Vagina (tissue), 2 donors: ENCODE results near the gene TCF3. TPM values are rescaled to one million over a fixed set of nuclear protein-coding genes. Genes with fewer than 3 reads are reported as not detected.
"Not testable (repeated sequence)": the region's sequence is repeated elsewhere in the genome, so short reads cannot be mapped to it uniquely, and the experiment has no call there.

Source experiments
- DNase-seq, 2 donors: peaks; one replicate each; pipeline ENCODE4 v3.0.0-alpha.2; 2017; ENCODE audit errors: extremely low spot score in 2 of 2
- H3K27ac ChIP-seq: fragments of 200-600 bp; sonication (generic); one replicate; pipeline ENCODE4 v1.5.1; 2019
- H3K27me3 ChIP-seq: fragments of 200-600 bp; sonication (generic); one replicate; pipeline ENCODE4 v1.5.1; 2019
- H3K36me3 ChIP-seq, 2 donors: fragments of 200-600 bp; sonication (generic); one replicate each; pipeline ENCODE4 v1.5.1; 2017 to 2019
- H3K4me1 ChIP-seq: fragments of 200-600 bp; sonication (generic); one replicate; pipeline ENCODE4 v1.5.1; 2019
- H3K4me3 ChIP-seq, 2 donors: fragments of 200-600 bp; sonication (generic); 1 replicate in 1 of 2; 2 replicates in 1 of 2; pipeline ENCODE4 v1.5.1; 2016 to 2019
- H3K9me3 ChIP-seq: fragments of 200-600 bp; sonication (generic); one replicate; pipeline ENCODE4 v1.5.1; 2019
- POLR2A ChIP-seq, 2 donors: fragments of 450-650 bp; IDR thresholded peaks; one replicate each; pipeline ENCODE4 v1.6.1; 2017; ENCODE audit warnings: antibody characterized with exemption in 2 of 2, mild to moderate bottlenecking in 2 of 2, moderate library complexity in 2 of 2
- POLR2AphosphoS5 ChIP-seq, 2 donors: sonication (generic); formaldehyde crosslinking; IDR thresholded peaks; one replicate each; pipeline ENCODE4 v1.9.0; 2017; ENCODE audit warnings: antibody characterized with exemption in 2 of 2, mild to moderate bottlenecking in 2 of 2, low read depth in 1 of 2; ENCODE audit not compliant: insufficient read depth in 1 of 2
- intact Hi-C: fragments of 100-400 bp; cut with DNase I; formaldehyde crosslinking; loops from one replicate; pipeline ENCODE4 v1.15.1; 2023
- total RNA-seq: library from RNA; depleted of rRNA; stranded (reverse); fragments of >200 nt; gene quantifications from one replicate; pipeline ENCODE4 v1.2.3, GENCODE V29; 2016
- TF ChIP-seq, protein P1 (sequence below), 3 experiments: fragments of 450-650 bp in 2 of 3; fragments of 200-600 bp in 1 of 3; sonication (generic) in 1 of 3; IDR thresholded peaks; one replicate each; pipeline ENCODE4 v1.5.1; 2017 to 2019; ENCODE audit warnings: antibody characterized with exemption in 3 of 3, mild to moderate bottlenecking in 2 of 3, moderate library complexity in 2 of 3

Gene TCF3
- total RNA-seq, 1 donor from 2014 or later, result 26.0 TPM

DNA sequence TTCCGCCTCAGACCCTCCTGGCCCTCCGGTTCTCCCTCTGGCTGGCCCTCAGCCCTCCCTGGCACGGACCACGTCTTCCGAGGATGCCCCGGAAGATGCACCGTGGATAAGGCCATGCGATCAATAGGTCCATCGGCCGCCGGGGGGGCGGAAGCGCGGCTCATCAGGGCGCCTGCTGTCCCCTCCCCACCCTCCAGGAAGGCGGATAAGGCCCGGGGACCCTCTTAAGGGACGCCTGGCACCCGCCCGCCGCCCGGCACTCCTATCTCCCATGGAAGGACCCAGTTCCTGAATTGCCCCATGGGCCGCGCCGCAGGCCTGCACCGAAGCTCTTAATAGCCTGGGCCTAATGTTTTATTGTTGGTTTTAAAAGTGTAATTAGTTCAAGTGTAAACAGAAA is 46.2 kb upstream of the TCF3 start:
- Histone ChIP-seq H3K36me3 (no peaks in the 10 kb centered on the region), H3K4me1 (no peaks in the 10 kb centered on the region), H3K4me3 (no peak overlapping the region), H3K9me3 (no peaks in the 10 kb centered on the region), H3K27ac (no peak overlapping the region), H3K27me3 (peaks cover 8% of the 10 kb centered on the region)
- DNase-seq, result no peak
- intact Hi-C loops, result no loop called here
- TF ChIP-seq POLR2AphosphoS5 (IDR thresholded peaks at IDR 0.05; ENCODE audit: insufficient read depth in 1 of 2, low read depth in 1 of 2) (no peak), POLR2A (IDR thresholded peaks at IDR 0.05) (no peak)
- TF ChIP-seq, protein P1, sequence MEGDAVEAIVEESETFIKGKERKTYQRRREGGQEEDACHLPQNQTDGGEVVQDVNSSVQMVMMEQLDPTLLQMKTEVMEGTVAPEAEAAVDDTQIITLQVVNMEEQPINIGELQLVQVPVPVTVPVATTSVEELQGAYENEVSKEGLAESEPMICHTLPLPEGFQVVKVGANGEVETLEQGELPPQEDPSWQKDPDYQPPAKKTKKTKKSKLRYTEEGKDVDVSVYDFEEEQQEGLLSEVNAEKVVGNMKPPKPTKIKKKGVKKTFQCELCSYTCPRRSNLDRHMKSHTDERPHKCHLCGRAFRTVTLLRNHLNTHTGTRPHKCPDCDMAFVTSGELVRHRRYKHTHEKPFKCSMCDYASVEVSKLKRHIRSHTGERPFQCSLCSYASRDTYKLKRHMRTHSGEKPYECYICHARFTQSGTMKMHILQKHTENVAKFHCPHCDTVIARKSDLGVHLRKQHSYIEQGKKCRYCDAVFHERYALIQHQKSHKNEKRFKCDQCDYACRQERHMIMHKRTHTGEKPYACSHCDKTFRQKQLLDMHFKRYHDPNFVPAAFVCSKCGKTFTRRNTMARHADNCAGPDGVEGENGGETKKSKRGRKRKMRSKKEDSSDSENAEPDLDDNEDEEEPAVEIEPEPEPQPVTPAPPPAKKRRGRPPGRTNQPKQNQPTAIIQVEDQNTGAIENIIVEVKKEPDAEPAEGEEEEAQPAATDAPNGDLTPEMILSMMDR (IDR thresholded peaks at IDR 0.05), result no peak

DNA sequence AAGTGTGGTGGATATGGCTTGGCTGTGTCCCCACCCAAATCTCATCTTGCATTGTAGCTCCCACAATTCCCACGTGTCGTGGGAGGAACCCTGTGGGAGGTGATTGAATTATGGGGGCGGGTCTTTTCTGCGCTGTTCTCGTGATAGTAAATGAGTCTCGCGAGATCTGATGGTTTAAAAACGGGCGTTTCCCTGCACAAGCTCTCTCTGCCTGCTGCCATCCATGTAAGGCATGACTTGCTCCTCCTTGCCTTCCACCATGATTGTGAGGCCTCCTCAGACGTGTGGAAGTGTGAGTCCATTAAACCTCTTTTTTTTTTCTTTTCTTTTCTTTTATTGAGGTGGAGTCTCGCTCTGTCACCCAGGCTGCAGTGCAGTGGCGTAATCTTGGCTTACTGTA is 43.1 kb upstream of the TCF3 start:
- DNase-seq, H3K27me3 ChIP-seq, H3K4me3 ChIP-seq, H3K4me1 ChIP-seq, H3K36me3 ChIP-seq, H3K27ac ChIP-seq, H3K9me3 ChIP-seq, intact Hi-C loops: not testable (repeated sequence)

DNA sequence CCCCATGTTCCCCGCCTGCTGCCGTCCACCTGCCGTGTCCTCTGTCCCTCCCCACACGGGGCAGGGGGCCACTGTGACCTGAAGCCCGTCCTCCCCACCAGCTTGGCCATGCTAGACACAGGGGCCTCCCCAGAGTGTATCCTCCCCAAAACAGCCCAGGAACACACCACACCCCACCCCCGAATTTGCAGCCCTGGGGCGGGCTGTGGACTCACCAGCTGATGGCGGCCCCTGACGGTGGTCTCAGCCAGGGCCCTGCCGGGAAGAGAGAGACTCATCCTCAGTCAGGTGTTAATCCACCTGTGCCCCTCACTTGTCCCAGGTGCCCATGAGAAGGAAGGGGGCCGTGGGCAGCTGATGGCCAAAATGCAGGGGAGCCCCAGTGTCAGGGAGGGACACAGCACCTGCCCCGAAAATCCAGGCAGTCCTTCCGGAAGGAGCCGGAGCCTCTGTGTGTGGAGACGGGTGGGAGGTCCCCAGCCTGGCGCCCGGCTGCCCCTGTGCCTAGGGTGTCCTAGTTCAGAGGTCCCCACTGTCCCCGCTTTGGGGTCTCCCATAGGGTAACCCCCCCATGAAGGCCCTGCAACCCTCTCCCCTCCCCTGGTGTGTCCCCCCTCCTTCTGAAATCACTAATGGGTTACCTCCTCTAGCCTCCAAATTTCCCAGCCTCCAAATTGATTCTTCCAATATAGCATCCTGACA is 39.3 kb upstream of the TCF3 start:
- no peaks in the 10 kb centered on the region for H3K4me1 ChIP-seq
- TF ChIP-seq, protein P1 (IDR thresholded peaks at IDR 0.05), result no peak
- TF ChIP-seq POLR2A (IDR thresholded peaks at IDR 0.05) (no peak), POLR2AphosphoS5 (IDR thresholded peaks at IDR 0.05; ENCODE audit: insufficient read depth in 1 of 2, low read depth in 1 of 2) (no peak)
- no peaks in the 10 kb centered on the region for H3K36me3 ChIP-seq
- no peak overlapping the region for H3K4me3 ChIP-seq
- no peaks in the 10 kb centered on the region for H3K9me3 ChIP-seq
- no peak for DNase-seq
- no peak overlapping the region for H3K27ac ChIP-seq
- intact Hi-C loops, result no loop called here
- no peaks in the 10 kb centered on the region for H3K27me3 ChIP-seq

DNA sequence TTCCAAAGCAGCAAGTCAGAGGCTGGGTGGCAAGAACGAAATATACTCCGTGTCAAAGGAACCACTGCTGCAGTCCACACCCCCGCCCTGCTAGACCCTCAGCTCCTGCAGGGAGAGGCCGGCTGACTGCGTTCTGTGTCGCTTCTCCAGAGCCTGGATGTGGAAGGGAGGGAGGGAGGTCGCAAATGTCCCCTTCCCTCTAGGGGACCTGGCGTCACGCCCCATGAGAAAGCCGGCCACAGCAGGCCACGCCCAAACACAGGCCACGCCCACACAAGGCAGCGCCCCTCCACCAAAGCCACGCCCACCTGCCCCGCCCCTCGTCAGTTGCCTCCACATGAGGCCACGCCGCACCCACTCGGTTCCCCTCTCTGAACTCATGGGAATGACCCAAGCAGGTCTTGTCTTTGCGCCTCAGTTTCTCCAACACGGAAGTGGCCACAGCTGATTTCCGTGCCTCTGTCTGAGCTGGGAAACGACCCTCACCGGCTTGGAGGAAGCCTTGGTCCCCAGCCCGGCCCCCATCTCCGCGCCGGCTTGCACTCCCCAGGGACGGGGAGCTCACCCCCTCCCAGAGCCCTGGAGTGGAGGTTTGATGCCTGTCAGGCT is 38.4 kb upstream of the TCF3 start:
- TF ChIP-seq, protein P1 (IDR thresholded peaks at IDR 0.05), result no peak
- no peak for TF ChIP-seq POLR2AphosphoS5 (IDR thresholded peaks at IDR 0.05; ENCODE audit: insufficient read depth in 1 of 2, low read depth in 1 of 2)
- intact Hi-C loops, result no loop called here
- Histone ChIP-seq H3K9me3 (no peaks in the 10 kb centered on the region), H3K27me3 (no peaks in the 10 kb centered on the region), H3K27ac (no peak overlapping the region), H3K36me3 (no peaks in the 10 kb centered on the region), H3K4me3 (no peak overlapping the region), H3K4me1 (no peaks in the 10 kb centered on the region)
- no peak for DNase-seq

DNA sequence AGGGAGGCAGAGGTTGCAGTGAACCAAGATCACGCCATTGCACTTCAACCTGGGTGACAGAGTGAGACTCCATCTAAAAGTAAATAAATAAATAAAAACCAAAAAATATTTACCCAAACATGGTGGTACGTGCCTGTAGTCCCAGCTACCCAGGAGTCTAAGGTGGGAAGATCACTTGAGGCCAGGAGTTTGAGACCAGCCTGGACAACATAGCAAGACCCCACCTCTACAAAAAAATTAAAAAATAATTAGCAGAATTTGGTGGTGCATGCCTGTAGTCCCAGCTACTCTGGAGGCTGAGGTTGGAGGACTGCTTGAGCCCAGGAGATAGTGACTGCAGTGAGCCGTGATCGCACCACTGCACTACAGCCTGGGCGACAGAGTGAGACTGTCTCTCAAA is 33.4 kb upstream of the TCF3 start:
- intact Hi-C loops, H3K36me3 ChIP-seq, H3K27me3 ChIP-seq, H3K27ac ChIP-seq, DNase-seq, H3K9me3 ChIP-seq, H3K4me1 ChIP-seq, H3K4me3 ChIP-seq: not testable (repeated sequence)

DNA sequence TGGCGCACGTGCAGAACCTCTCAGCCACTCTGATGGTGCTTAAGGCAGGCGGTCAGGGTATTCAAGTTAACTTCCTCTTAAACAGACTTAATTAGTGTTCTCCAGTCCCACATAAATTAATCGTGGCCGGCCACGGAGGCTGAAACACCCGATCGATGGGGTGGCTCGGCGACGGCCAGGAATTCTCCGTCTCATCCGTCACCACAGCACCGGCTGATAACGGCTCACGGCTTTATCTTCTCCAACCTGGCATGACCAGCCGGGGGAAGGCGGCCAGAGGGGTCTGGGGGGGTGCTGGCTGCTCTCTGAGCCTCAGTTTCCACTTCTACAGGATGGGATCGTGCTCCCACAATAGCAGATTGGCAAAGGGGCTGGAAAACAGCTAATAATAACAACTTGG is 32.6 kb upstream of the TCF3 start:
- Histone ChIP-seq H3K9me3 (no peaks in the 10 kb centered on the region), H3K27me3 (no peaks in the 10 kb centered on the region), H3K36me3 (no peaks in the 10 kb centered on the region), H3K4me1 (no peaks in the 10 kb centered on the region), H3K4me3 (no peak overlapping the region), H3K27ac (no peak overlapping the region)
- DNase-seq, result no peak
- intact Hi-C loops, result no loop called here
- TF ChIP-seq, protein P1 (IDR thresholded peaks at IDR 0.05), result no peak
- TF ChIP-seq POLR2A (IDR thresholded peaks at IDR 0.05), result no peak
- TF ChIP-seq POLR2AphosphoS5 (IDR thresholded peaks at IDR 0.05; ENCODE audit: insufficient read depth in 1 of 2, low read depth in 1 of 2), result no peak
